ENCODE measurements around the gene KCNIP1.
A peak's percentile ranks its signal among the peaks of the same experiment; 100 is the strongest.

The KCNIP1 gene

GRCh38 chr5:170629566-170630175 lies 125.9 kb downstream of the KCNIP1 start:
- no peak for DNase-seq (ENCODE audit: low read depth)

GRCh38 chr5:170630226-170630625 lies 126.4 kb downstream of the KCNIP1 start:
- DNase-seq (ENCODE audit: low read depth): no peak

- no peak for DNase-seq (ENCODE audit: low read depth)
Measured at GRCh38 chr5:170630711-170631141, 126.9 kb downstream of the KCNIP1 start.

GRCh38 chr5:170631466-170632195 lies 127.8 kb downstream of the KCNIP1 start:
- no peak for DNase-seq (ENCODE audit: low read depth)

GRCh38 chr5:170632266-170632984 lies 128.6 kb downstream of the KCNIP1 start:
- no peak for DNase-seq (ENCODE audit: low read depth)

GRCh38 chr5:170632985-170633234 lies 129.1 kb downstream of the KCNIP1 start:
- peak; percentile 19 for DNase-seq (ENCODE audit: low read depth)

GRCh38 chr5:170633235-170634081 lies 129.6 kb downstream of the KCNIP1 start:
- DNase-seq (ENCODE audit: low read depth): no peak

GRCh38 chr5:170634256-170634990 lies 130.6 kb downstream of the KCNIP1 start:
- no peak for DNase-seq (ENCODE audit: low read depth)

- DNase-seq (ENCODE audit: low read depth): no peak
Measured at GRCh38 chr5:170635706-170636105, 131.9 kb downstream of the KCNIP1 start.

GRCh38 chr5:170636206-170636605 lies 132.4 kb downstream of the KCNIP1 start:
- DNase-seq (ENCODE audit: low read depth): no peak

- DNase-seq (ENCODE audit: low read depth): no peak
Measured at GRCh38 chr5:170636801-170637477, 133.1 kb downstream of the KCNIP1 start.

- DNase-seq (ENCODE audit: low read depth): no peak
Measured at GRCh38 chr5:170638051-170638450, 134.2 kb downstream of the KCNIP1 start.

GRCh38 chr5:170638454-170639220 lies 134.8 kb downstream of the KCNIP1 start:
- DNase-seq (ENCODE audit: low read depth): peak; percentile 24

GRCh38 chr5:170639221-170639925 lies 135.6 kb downstream of the KCNIP1 start:
- DNase-seq (ENCODE audit: low read depth): no peak

- no peak for DNase-seq (ENCODE audit: low read depth)
Measured at GRCh38 chr5:170640731-170641588, 137.1 kb downstream of the KCNIP1 start.

GRCh38 chr5:170641589-170642031 lies 137.8 kb downstream of the KCNIP1 start:
- no peak for DNase-seq (ENCODE audit: low read depth)

- DNase-seq (ENCODE audit: low read depth): no peak
Measured at GRCh38 chr5:170642066-170642735, 138.4 kb downstream of the KCNIP1 start.

Data from activated T-helper 1 cell treated with Interleukin-2 at 50 U/mL for 16 hours (primary cell).